AG10803 (cell line): ENCODE results near the gene LETM1.

Source experiments
- DNase-seq: peaks from one replicate; pipeline ENCODE4 v3.0.0; 2010; ENCODE audit warnings: low read depth
- H3K4me3 ChIP-seq: 2 replicates; pipeline ENCODE4 v1.5.1; 2011; ENCODE audit warnings: mild to moderate bottlenecking, low read length, control low read depth
- TF ChIP-seq, protein P1 (sequence below): conservative IDR thresholded peaks from 2 replicates; pipeline ENCODE4 v1.5.1; 2011; ENCODE audit warnings: mild to moderate bottlenecking, low read length, control low read depth, inconsistent platforms

LETM1 gene

DNA sequence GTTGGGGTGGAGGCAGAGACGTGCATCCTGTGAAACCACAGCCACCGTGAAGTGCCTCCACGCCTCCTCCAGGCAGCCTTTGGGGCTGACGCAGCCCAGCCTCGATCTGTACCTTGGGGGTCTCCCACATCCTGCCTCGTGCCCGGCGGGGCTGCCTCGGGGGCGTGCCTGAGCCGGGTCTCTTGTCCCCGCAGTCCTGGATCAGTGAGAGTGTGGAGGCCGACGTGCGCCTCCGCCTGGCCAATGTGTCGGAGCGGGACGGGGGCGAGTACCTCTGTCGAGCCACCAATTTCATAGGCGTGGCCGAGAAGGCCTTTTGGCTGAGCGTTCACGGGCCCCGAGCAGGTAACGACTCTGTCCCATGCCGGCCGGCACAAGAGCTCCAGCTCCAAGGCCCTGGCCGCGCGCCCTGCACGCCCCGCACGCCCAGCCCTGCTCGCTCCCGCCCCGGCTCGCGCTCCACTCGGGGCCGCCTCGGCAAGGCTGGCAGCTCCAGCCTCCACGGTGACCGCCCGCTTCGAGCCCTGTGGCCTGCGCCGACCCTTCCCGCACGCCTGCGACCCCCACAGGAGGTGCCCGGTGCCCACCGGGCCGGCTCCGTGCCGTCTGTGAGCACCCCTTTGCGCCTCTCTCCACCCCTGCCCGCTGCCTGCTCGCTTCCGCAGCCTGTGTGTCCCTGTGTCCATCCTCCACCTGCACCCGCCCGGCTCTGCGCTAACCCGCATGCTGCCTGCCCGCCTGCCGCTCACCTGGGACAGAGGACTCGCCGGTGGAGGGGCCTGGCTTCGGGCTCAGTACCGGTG, 53.0 kb downstream of the LETM1 start:
- DNase-seq = no peak
- TF ChIP-seq, protein P1, sequence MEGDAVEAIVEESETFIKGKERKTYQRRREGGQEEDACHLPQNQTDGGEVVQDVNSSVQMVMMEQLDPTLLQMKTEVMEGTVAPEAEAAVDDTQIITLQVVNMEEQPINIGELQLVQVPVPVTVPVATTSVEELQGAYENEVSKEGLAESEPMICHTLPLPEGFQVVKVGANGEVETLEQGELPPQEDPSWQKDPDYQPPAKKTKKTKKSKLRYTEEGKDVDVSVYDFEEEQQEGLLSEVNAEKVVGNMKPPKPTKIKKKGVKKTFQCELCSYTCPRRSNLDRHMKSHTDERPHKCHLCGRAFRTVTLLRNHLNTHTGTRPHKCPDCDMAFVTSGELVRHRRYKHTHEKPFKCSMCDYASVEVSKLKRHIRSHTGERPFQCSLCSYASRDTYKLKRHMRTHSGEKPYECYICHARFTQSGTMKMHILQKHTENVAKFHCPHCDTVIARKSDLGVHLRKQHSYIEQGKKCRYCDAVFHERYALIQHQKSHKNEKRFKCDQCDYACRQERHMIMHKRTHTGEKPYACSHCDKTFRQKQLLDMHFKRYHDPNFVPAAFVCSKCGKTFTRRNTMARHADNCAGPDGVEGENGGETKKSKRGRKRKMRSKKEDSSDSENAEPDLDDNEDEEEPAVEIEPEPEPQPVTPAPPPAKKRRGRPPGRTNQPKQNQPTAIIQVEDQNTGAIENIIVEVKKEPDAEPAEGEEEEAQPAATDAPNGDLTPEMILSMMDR = no peak
- no peak overlapping the region for H3K4me3 ChIP-seq

DNA sequence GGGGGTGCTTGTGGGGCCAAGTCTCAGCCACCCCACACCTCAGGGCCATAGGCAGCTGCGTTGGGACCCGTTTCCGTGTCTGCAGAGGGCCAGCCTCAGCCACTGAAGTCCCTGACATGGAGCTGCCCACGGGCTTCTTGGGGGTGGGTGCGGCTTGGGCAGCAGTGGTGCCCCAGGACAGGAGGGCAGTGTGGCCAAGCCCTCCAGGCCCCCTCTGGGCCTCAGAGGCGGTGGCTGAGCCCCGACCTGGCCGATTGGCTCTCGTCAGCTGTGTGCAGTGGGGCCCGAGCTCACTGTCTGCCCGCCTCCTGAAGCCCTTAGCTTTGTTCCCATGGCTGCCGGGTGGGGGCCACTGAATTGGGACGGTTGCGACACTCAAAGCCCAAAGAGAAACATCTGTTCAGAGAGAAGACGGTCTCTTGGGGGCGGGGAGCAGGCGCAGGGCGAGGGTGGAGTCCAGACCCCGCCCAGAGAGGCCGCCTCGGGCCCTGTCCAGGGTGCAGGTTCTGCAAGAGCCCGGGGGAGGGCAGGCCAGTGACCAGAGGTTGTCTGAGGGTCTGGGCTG, 53.7 kb downstream of the LETM1 start:
- H3K4me3 ChIP-seq = no peak overlapping the region
- TF ChIP-seq, protein P1 = no peak
- peak; percentile 72 for DNase-seq

DNA sequence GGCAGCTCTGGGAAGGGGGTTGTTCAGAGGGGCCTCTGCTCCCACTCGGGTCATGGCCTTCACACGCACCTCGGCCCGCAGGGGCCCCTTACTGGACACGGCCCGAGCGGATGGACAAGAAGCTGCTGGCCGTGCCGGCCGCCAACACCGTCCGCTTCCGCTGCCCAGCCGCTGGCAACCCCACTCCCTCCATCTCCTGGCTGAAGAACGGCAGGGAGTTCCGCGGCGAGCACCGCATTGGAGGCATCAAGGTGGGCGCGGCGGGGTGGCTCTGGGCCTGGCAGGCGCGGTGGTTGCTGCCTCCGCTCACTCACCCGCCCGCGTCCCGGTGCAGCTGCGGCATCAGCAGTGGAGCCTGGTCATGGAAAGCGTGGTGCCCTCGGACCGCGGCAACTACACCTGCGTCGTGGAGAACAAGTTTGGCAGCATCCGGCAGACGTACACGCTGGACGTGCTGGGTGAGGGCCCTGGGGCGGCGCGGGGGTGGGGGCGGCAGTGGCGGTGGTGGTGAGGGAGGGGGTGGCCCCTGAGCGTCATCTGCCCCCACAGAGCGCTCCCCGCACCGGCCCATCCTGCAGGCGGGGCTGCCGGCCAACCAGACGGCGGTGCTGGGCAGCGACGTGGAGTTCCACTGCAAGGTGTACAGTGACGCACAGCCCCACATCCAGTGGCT, 54.5 kb downstream of the LETM1 start:
- no peak overlapping the region for H3K4me3 ChIP-seq
- no peak for DNase-seq
- TF ChIP-seq, protein P1 = no peak

DNA sequence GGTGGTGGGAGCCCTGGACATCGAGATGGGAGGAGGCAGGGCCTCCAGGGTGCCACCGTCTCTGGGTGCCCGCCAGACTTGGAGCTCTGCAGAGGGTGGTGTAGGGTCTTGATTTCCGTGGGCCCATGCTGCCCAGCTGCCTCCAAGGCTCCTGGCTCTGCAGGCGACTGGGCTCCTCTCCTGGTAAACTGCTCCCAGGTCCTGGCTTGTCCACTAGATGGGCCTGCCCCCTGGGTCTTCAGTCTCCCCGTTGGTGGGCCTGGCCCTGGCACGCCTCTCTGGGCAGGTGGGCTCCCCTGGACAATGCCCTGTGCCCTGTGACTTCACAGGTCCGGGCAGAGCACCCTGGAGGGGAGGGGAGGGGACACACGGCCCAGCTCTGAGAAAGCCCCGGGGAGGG, 55.2 kb downstream of the LETM1 start:
- no peak for DNase-seq
- no peak overlapping the region for H3K4me3 ChIP-seq

DNA sequence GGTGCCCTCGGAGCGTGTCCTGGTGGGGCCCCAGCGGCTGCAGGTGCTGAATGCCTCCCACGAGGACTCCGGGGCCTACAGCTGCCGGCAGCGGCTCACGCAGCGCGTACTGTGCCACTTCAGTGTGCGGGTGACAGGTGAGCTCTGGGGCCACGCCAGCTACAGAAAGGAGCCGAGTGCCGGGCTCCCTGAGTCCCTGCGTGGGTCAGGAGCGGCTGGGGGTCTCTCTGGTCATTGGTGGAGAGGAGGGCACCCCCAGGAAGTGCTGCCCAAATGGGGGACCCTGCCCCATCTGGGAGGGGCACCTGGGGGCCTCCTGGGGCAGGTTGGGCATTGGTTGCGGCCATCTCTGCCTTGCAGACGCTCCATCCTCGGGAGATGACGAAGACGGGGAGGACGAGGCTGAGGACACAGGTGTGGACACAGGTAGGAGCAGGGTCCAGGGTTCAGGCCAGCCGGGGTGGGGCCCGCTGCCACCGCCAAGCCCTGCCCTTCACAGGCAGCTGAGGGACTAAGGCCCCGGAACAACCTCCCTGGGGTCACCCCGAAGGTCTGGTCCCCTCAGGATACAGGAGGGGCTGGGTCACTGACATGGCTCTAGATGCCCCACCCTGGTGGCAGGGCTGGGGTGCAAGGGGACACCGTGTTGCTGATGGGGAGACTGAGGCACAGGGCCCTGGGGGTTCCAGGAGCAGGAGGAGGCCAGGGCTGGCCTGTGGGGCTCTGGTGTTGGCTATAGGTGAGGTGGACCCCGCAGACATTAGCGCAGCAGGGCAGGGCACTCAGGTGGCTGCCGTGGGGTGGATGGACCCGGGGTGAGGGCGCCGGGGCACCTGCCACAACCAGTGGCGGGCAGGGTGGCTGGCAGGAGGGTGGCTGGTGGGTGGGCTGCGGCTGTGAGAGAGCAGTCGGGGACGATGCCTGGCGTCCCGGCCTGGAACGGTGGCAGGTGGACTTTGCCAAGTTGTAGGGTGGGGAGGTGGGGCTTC, 56.3 kb downstream of the LETM1 start:
- no peak for DNase-seq
- TF ChIP-seq, protein P1 = no peak
- no peak overlapping the region for H3K4me3 ChIP-seq

More for the DNA sequence above, 55.2 kb downstream of the LETM1 start:
- TF ChIP-seq, protein P1 = no peak

DNA sequence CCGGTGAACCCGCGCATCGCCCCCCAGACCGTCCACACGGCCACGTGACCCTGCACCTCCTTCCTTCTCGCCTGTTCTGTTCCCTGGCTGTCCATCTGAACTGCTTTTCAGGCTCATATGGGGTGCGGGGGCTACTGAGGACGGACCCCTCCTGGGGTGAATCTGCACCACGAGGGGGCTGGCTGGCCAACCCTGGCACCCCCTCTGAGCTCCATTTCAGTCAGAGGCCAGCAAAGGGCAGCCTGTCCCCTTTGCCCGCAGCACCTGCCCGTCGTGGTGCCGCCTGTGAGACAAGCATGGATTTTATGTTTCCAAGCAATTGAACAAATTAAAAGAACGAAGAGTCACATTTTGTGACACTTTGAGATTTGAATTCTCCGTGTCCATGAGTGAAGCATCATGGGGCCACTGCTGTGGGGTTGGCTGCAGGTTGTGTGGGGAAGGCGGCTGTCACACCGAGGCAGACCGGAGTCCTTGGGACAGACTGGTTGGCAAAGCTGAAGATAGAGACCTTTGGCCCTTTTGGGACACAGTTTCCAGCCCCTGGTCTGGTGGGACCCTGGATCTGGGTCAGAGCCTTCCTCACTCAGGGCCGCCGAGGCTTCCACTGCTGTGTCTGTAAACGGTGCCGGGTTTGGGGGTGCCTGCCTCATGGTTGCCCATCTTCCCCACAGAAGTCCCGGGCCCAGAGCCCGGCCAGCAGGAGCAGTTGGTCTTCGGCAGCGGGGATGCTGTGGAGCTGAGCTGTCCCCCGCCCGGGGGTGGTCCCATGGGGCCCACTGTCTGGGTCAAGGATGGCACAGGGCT, 57.2 kb downstream of the LETM1 start:
- TF ChIP-seq, protein P1 = no peak
- no peak overlapping the region for H3K4me3 ChIP-seq
- DNase-seq = no peak
